ENCODE results near the gene DDX5.

The DDX5 gene

GRCh38 chr17:64488301-64488700 is 17.8 kb downstream of the DDX5 start:
- ATAC-seq: no peak
- no peak for TF ChIP-seq CREB5 (CRISPR knock-in tag; IDR thresholded peaks at IDR 0.05; ENCODE audit: low read depth)
- TF ChIP-seq RARB (CRISPR knock-in tag; IDR thresholded peaks at IDR 0.05): no peak
- TF ChIP-seq ZNF8 (CRISPR knock-in tag; IDR thresholded peaks at IDR 0.05): no peak
- TF ChIP-seq GLIS3 (CRISPR knock-in tag; IDR thresholded peaks at IDR 0.05): no peak
- TF ChIP-seq TOX (CRISPR knock-in tag; IDR thresholded peaks at IDR 0.05; ENCODE audit: borderline replicate concordance): no peak
- TF ChIP-seq PATZ1 (CRISPR knock-in tag; IDR thresholded peaks at IDR 0.05; ENCODE audit: borderline replicate concordance): no peak

- ATAC-seq: no peak
- TF ChIP-seq TOX (CRISPR knock-in tag; IDR thresholded peaks at IDR 0.05; ENCODE audit: borderline replicate concordance) (no peak), BACH2 (CRISPR knock-in tag; IDR thresholded peaks at IDR 0.05; ENCODE audit: borderline replicate concordance) (no peak), GLIS3 (CRISPR knock-in tag; IDR thresholded peaks at IDR 0.05) (no peak), SNAI2 (CRISPR knock-in tag; IDR thresholded peaks at IDR 0.05) (no peak), CSRNP3 (CRISPR knock-in tag; IDR thresholded peaks at IDR 0.05) (no peak), ZC3H10 (CRISPR knock-in tag; IDR thresholded peaks at IDR 0.05) (no peak), PPARA (CRISPR knock-in tag; IDR thresholded peaks at IDR 0.05; ENCODE audit: borderline replicate concordance) (no peak), ZFP3 (CRISPR knock-in tag; IDR thresholded peaks at IDR 0.05) (no peak), OSR1 (CRISPR knock-in tag; IDR thresholded peaks at IDR 0.05) (no peak), TSHZ2 (CRISPR knock-in tag; IDR thresholded peaks at IDR 0.05) (no peak), ZFP30 (CRISPR knock-in tag; IDR thresholded peaks at IDR 0.05) (no peak)
These were observed 21.7 kb downstream of the DDX5 start for GRCh38 chr17:64484380-64484779.

- TF ChIP-seq ZNF8 (CRISPR knock-in tag; IDR thresholded peaks at IDR 0.05) (no peak), ARNTL (CRISPR knock-in tag; IDR thresholded peaks at IDR 0.05; ENCODE audit: borderline replicate concordance, low read depth) (no peak), ZNF565 (CRISPR knock-in tag; conservative IDR thresholded peaks at IDR 0.05; ENCODE audit: low read depth) (no peak), CREB5 (CRISPR knock-in tag; IDR thresholded peaks at IDR 0.05; ENCODE audit: low read depth) (no peak), GLIS3 (CRISPR knock-in tag; IDR thresholded peaks at IDR 0.05) (no peak), SNAI2 (CRISPR knock-in tag; IDR thresholded peaks at IDR 0.05) (no peak), ZFP30 (CRISPR knock-in tag; IDR thresholded peaks at IDR 0.05) (no peak), ZFP3 (CRISPR knock-in tag; IDR thresholded peaks at IDR 0.05) (no peak), RARB (CRISPR knock-in tag; IDR thresholded peaks at IDR 0.05) (no peak), BACH2 (CRISPR knock-in tag; IDR thresholded peaks at IDR 0.05; ENCODE audit: borderline replicate concordance) (no peak), PATZ1 (CRISPR knock-in tag; IDR thresholded peaks at IDR 0.05; ENCODE audit: borderline replicate concordance) (no peak), TOX (CRISPR knock-in tag; IDR thresholded peaks at IDR 0.05; ENCODE audit: borderline replicate concordance) (no peak), CSDC2 (CRISPR knock-in tag; IDR thresholded peaks at IDR 0.05) (no peak), ESRRG (CRISPR knock-in tag; IDR thresholded peaks at IDR 0.05) (no peak)
- ATAC-seq: no peak
These were observed 25.1 kb downstream of the DDX5 start for GRCh38 chr17:64480951-64481350.
